Hepatocyte (in vitro differentiated cells): ENCODE results near the gene RIMBP3C.
"Not testable (repeated sequence)": the region's sequence is repeated elsewhere in the genome, so short reads cannot be mapped to it uniquely, and the experiment has no call there.

Experiments used
- EZH2 ChIP-seq: fragments of 200-600 bp; sonication (generic); IDR thresholded peaks from 2 replicates; pipeline ENCODE4 v1.6.1; 2016; ENCODE audit warnings: antibody characterized with exemption, mild to moderate bottlenecking, borderline replicate concordance
- EZH2phosphoT487 ChIP-seq: fragments of 200-600 bp; sonication (generic); IDR thresholded peaks from one replicate; pipeline ENCODE4 v1.6.1; 2018; ENCODE audit warnings: antibody characterized with exemption, mild to moderate bottlenecking, low read depth, moderate library complexity; ENCODE audit not compliant: unreplicated experiment, severe bottlenecking
- TF ChIP-seq, protein P1 (sequence below): fragments of 200-600 bp; sonication (generic); IDR thresholded peaks from 2 replicates; pipeline ENCODE4 v1.5.1; 2016; ENCODE audit warnings: antibody characterized with exemption, mild to moderate bottlenecking; ENCODE audit not compliant: poor library complexity

GRCh38 chr22:21550008-21550677 is 1.1 kb downstream of the RIMBP3C start:
- TF ChIP-seq, protein P1, sequence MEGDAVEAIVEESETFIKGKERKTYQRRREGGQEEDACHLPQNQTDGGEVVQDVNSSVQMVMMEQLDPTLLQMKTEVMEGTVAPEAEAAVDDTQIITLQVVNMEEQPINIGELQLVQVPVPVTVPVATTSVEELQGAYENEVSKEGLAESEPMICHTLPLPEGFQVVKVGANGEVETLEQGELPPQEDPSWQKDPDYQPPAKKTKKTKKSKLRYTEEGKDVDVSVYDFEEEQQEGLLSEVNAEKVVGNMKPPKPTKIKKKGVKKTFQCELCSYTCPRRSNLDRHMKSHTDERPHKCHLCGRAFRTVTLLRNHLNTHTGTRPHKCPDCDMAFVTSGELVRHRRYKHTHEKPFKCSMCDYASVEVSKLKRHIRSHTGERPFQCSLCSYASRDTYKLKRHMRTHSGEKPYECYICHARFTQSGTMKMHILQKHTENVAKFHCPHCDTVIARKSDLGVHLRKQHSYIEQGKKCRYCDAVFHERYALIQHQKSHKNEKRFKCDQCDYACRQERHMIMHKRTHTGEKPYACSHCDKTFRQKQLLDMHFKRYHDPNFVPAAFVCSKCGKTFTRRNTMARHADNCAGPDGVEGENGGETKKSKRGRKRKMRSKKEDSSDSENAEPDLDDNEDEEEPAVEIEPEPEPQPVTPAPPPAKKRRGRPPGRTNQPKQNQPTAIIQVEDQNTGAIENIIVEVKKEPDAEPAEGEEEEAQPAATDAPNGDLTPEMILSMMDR: not testable (repeated sequence)
- not testable (repeated sequence) for TF ChIP-seq EZH2phosphoT487, EZH2
